Stimulated activated CD8-positive, alpha-beta memory T cell treated with anti-CD3 and anti-CD28 coated beads, Interleukin-15, amount 100 ng/mL, for 48 hours (primary cell): ENCODE measurements around the gene LONRF2.
"Not testable (repeated sequence)": the region's sequence is repeated elsewhere in the genome, so short reads cannot be mapped to it uniquely, and the experiment has no call there.

ENCODE experiments used
- DNase-seq, 2 donors: peaks; one replicate each; pipeline ENCODE4 v3.0.0-alpha.2; 2020; ENCODE audit warnings: low read depth in 2 of 2

Gene LONRF2

GRCh38 chr2:100254646-100255210 is 67.6 kb downstream of the LONRF2 start:
- no peak for DNase-seq

GRCh38 chr2:100253786-100254185 is 68.5 kb downstream of the LONRF2 start:
- no peak for DNase-seq

GRCh38 chr2:100252811-100253698 is 69.2 kb downstream of the LONRF2 start:
- no peak for DNase-seq

GRCh38 chr2:100250645-100251044 is 71.7 kb downstream of the LONRF2 start:
- DNase-seq: no peak

GRCh38 chr2:100248971-100249370 is 73.3 kb downstream of the LONRF2 start:
- no peak for DNase-seq

GRCh38 chr2:100248556-100248955 is 73.7 kb downstream of the LONRF2 start:
- DNase-seq: not testable (repeated sequence)

- DNase-seq: no peak
Observed at GRCh38 chr2:100248044-100248330, 74.3 kb downstream of the LONRF2 start.

GRCh38 chr2:100247256-100248043 is 74.9 kb downstream of the LONRF2 start:
- no peak for DNase-seq

- no peak for DNase-seq
Observed at GRCh38 chr2:100246163-100247145, 75.8 kb downstream of the LONRF2 start.

GRCh38 chr2:100245681-100246080 is 76.6 kb downstream of the LONRF2 start:
- DNase-seq: no peak

GRCh38 chr2:100244881-100245605 is 77.3 kb downstream of the LONRF2 start:
- DNase-seq: no peak

- DNase-seq: no peak
Observed at GRCh38 chr2:100243631-100244030, 78.7 kb downstream of the LONRF2 start.

- DNase-seq: peak; percentile 14 to 27
Observed at GRCh38 chr2:100242891-100243619, 79.2 kb downstream of the LONRF2 start.

GRCh38 chr2:100242476-100242875 is 79.8 kb downstream of the LONRF2 start:
- no peak for DNase-seq

GRCh38 chr2:100241236-100241635 is 81.1 kb downstream of the LONRF2 start:
- DNase-seq: no peak

GRCh38 chr2:100240386-100240785 is 81.9 kb downstream of the LONRF2 start:
- no peak for DNase-seq

- DNase-seq: no peak
Observed at GRCh38 chr2:100239486-100240210, 82.7 kb downstream of the LONRF2 start.

- no peak for DNase-seq
Observed at GRCh38 chr2:100238471-100238870, 83.8 kb downstream of the LONRF2 start.

GRCh38 chr2:100237770-100238169 is 84.5 kb downstream of the LONRF2 start:
- DNase-seq: no peak
